ENCODE data around the gene CIROP. TPM values are rescaled to one million over a fixed set of nuclear protein-coding genes. Genes with fewer than 3 reads are reported as not detected.
A peak's percentile ranks its signal among the peaks of the same experiment; 100 is the strongest.

CIROP gene
- total and polyA plus RNA-seq, 9 of the 15 experiments (the other 6 are each of a cell fraction or from before 2014, with no cell fraction given) = not detected

DNA sequence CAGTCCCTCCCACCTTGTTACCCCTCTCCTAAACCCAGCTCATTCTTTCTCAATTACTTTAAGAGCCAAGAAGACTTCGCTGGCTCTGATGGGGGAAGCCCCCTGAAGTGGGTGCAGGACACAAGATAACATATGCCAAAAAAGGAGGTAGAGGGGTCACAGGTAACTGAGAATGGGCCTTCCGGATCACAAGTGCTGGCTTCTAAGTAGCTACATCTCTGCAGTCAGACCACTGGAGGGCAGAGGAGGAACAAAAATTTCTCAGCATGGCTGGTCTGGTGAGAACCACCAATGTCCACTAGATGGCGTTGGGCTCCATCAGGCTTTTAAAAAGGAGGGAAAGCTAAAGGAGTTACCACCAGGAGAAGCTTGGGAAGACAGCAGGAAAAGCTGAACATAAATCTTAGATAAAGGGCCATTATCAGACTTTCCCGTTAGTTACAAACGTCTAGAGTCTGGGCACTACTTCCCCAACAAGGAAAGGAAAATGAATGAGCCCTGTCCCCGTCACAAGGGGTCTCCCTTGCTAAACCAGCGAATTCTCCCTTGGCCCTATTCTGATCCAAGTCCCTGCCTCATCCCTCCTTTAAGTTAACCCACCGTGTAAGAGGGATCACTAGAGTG, 35.9 kb downstream of the CIROP start (continued):
- TF ChIP-seq, protein P1, sequence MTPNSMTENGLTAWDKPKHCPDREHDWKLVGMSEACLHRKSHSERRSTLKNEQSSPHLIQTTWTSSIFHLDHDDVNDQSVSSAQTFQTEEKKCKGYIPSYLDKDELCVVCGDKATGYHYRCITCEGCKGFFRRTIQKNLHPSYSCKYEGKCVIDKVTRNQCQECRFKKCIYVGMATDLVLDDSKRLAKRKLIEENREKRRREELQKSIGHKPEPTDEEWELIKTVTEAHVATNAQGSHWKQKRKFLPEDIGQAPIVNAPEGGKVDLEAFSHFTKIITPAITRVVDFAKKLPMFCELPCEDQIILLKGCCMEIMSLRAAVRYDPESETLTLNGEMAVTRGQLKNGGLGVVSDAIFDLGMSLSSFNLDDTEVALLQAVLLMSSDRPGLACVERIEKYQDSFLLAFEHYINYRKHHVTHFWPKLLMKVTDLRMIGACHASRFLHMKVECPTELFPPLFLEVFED (CRISPR knock-in tag; conservative IDR thresholded peaks at IDR 0.05) = no peak
- TF ChIP-seq, protein P2, sequence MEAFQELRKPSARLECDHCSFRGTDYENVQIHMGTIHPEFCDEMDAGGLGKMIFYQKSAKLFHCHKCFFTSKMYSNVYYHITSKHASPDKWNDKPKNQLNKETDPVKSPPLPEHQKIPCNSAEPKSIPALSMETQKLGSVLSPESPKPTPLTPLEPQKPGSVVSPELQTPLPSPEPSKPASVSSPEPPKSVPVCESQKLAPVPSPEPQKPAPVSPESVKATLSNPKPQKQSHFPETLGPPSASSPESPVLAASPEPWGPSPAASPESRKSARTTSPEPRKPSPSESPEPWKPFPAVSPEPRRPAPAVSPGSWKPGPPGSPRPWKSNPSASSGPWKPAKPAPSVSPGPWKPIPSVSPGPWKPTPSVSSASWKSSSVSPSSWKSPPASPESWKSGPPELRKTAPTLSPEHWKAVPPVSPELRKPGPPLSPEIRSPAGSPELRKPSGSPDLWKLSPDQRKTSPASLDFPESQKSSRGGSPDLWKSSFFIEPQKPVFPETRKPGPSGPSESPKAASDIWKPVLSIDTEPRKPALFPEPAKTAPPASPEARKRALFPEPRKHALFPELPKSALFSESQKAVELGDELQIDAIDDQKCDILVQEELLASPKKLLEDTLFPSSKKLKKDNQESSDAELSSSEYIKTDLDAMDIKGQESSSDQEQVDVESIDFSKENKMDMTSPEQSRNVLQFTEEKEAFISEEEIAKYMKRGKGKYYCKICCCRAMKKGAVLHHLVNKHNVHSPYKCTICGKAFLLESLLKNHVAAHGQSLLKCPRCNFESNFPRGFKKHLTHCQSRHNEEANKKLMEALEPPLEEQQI (IDR thresholded peaks at IDR 0.05) = peak; percentile 73; the same call in 1 of the 2 replicates
- no peak for TF ChIP-seq CBFA2T3 (IDR thresholded peaks at IDR 0.05)
- TF ChIP-seq RB1 (IDR thresholded peaks at IDR 0.05; ENCODE audit: low read depth) = peak; percentile 92
- TF ChIP-seq MEF2D (tag; conservative IDR thresholded peaks at IDR 0.05; ENCODE audit: low read depth) = no peak
- TF ChIP-seq TAF15 (IDR thresholded peaks at IDR 0.05; ENCODE audit: low read depth, low read length) = no peak
- no peak for TF ChIP-seq PML (IDR thresholded peaks at IDR 0.05; ENCODE audit: low read length)
- TF ChIP-seq HSF4 (CRISPR knock-in tag; IDR thresholded peaks at IDR 0.05; ENCODE audit: borderline replicate concordance) = no peak
- TF ChIP-seq BHLHE40 (IDR thresholded peaks at IDR 0.05; ENCODE audit: low read length) = 0 out of 2 replicates have a peak, but pooled peaks have one; percentile 17
- TF ChIP-seq, protein P3, sequence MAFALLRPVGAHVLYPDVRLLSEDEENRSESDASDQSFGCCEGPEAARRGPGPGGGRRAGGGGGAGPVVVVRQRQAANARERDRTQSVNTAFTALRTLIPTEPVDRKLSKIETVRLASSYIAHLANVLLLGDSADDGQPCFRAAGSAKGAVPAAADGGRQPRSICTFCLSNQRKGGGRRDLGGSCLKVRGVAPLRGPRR (CRISPR knock-in tag; IDR thresholded peaks at IDR 0.05) = no peak
- TF ChIP-seq ILK (tag; IDR thresholded peaks at IDR 0.05; ENCODE audit: borderline replicate concordance, low read depth) = no peak
- TF ChIP-seq FOXM1 (IDR thresholded peaks at IDR 0.05; ENCODE audit: low read depth) = no peak
- no peak for TF ChIP-seq FOXM1 (CRISPR knock-in tag; IDR thresholded peaks at IDR 0.05; ENCODE audit: low read depth)
- TF ChIP-seq EHMT2 (IDR thresholded peaks at IDR 0.05) = peak; percentile 19; the same call in 1 of the 2 replicates
- TF ChIP-seq, protein P4, sequence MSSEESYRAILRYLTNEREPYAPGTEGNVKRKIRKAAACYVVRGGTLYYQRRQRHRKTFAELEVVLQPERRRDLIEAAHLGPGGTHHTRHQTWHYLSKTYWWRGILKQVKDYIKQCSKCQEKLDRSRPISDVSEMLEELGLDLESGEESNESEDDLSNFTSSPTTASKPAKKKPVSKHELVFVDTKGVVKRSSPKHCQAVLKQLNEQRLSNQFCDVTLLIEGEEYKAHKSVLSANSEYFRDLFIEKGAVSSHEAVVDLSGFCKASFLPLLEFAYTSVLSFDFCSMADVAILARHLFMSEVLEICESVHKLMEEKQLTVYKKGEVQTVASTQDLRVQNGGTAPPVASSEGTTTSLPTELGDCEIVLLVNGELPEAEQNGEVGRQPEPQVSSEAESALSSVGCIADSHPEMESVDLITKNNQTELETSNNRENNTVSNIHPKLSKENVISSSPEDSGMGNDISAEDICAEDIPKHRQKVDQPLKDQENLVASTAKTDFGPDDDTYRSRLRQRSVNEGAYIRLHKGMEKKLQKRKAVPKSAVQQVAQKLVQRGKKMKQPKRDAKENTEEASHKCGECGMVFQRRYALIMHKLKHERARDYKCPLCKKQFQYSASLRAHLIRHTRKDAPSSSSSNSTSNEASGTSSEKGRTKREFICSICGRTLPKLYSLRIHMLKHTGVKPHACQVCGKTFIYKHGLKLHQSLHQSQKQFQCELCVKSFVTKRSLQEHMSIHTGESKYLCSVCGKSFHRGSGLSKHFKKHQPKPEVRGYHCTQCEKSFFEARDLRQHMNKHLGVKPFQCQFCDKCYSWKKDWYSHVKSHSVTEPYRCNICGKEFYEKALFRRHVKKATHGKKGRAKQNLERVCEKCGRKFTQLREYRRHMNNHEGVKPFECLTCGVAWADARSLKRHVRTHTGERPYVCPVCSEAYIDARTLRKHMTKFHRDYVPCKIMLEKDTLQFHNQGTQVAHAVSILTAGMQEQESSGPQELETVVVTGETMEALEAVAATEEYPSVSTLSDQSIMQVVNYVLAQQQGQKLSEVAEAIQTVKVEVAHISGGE (CRISPR knock-in tag; IDR thresholded peaks at IDR 0.05) = no peak
- no peak for TF ChIP-seq EP300 (IDR thresholded peaks at IDR 0.05; ENCODE audit: low read length)
- no peak for TF ChIP-seq NONO (IDR thresholded peaks at IDR 0.05; ENCODE audit: low read depth in 2 of 2, low read length in 1 of 2)
- no peak for TF ChIP-seq LCOR (CRISPR knock-in tag; IDR thresholded peaks at IDR 0.05)
- TF ChIP-seq CEBPB (tag; IDR thresholded peaks at IDR 0.05) = no peak
- peak; percentile 12; the same call in 1 of the 2 replicates for TF ChIP-seq POLR2AphosphoS5 (IDR thresholded peaks at IDR 0.05; ENCODE audit: control insufficient read depth, insufficient read depth, low read depth, low read length)

Data from K562 (cell line).